Panc1 (cell line): ENCODE results near the gene ZNF724. TPM values are rescaled to one million over a fixed set of nuclear protein-coding genes. Genes with fewer than 3 reads are reported as not detected.
"Not testable (repeated sequence)": the region's sequence is repeated elsewhere in the genome, so short reads cannot be mapped to it uniquely, and the experiment has no call there.

Source experiments
- ATAC-seq: fragments of 200-7000 bp; cut with Tn5 transposase; 2 replicates; pipeline ENCODE4 v1.9.1; 2020; ENCODE audit warnings: mild to moderate bottlenecking, moderate library complexity
- BruUV-seq: library from RNA; stranded (reverse); fragments of 400-500 nt; replicated peaks from 2 replicates; lab custom pipeline; 2021; lab: Mats Ljungman, UMichigan
- CTCF ChIA-PET: fragments of 300-600 bp; sonication (Branson Sonifier 250); formaldehyde crosslinking; loops from one replicate; lab custom pipeline; 2022; ENCODE audit warnings: antibody characterized with exemption; lab: Charles Lee
- POLR2A ChIA-PET: fragments of 300-600 bp; sonication (Branson Sonifier 250); formaldehyde crosslinking; loops from one replicate; lab custom pipeline; 2022; ENCODE audit warnings: antibody characterized with exemption; lab: Charles Lee
- DNase-seq: peaks from one replicate; pipeline ENCODE4 v3.0.0-alpha.2; 2010; ENCODE audit warnings: low read depth, low spot score
- H3K27ac ChIP-seq: 2 replicates; pipeline ENCODE4 v1.5.1; 2011; ENCODE audit warnings: mild to moderate bottlenecking, low read length, inconsistent platforms
- H3K27me3 ChIP-seq: fragments of 200-500 bp; sonication (Bioruptor generic); 2 replicates; pipeline ENCODE4 v1.6.0; 2014; ENCODE audit warnings: low read length, inconsistent platforms; ENCODE audit not compliant: control insufficient read depth, insufficient read depth
- H3K36me3 ChIP-seq: fragments of 200-500 bp; sonication (Bioruptor generic); 2 replicates; pipeline ENCODE4 v1.5.1; 2014; ENCODE audit warnings: inconsistent platforms, mild to moderate bottlenecking, low read length, moderate library complexity; ENCODE audit not compliant: control insufficient read depth, insufficient read depth
- H3K4me1 ChIP-seq: 2 replicates; pipeline ENCODE4 v1.5.1; 2011; ENCODE audit warnings: inconsistent platforms, mild to moderate bottlenecking, low read length, moderate library complexity; ENCODE audit not compliant: control insufficient read depth, insufficient read depth
- H3K4me3 ChIP-seq, 2 experiments: 2 replicates each; pipeline ENCODE4 v1.5.1; 2011 to 2012; ENCODE audit warnings: low read depth in 2 of 2, low read length in 2 of 2, mild to moderate bottlenecking in 2 of 2, inconsistent platforms in 1 of 2, moderate library complexity in 1 of 2
- H3K9me3 ChIP-seq: fragments of 200-500 bp; sonication (Bioruptor generic); 2 replicates; pipeline ENCODE4 v1.5.1; 2014; ENCODE audit warnings: low read depth, mild to moderate bottlenecking, inconsistent platforms, low read length, moderate library complexity; ENCODE audit not compliant: control insufficient read depth, insufficient read depth
- POLR2AphosphoS5 ChIP-seq: IDR thresholded peaks from 2 replicates; pipeline ENCODE4 v1.6.1; 2012; ENCODE audit warnings: mild to moderate bottlenecking, low read depth, low read length, moderate library complexity
- TCF7L2 ChIP-seq: IDR thresholded peaks from 2 replicates; pipeline ENCODE4 v1.6.1; 2011; ENCODE audit warnings: mild to moderate bottlenecking, low read depth, low read length, inconsistent platforms
- in situ Hi-C: cut with HindIII; loops from 2 replicates; pipeline ENCODE4 v1.10.0; 2016; ENCODE audit warnings: low sequenced_read_pairs, low pct_unique_long_range_greater_than_20kb
- intact Hi-C: fragments of 100-400 bp; cut with micrococcal nuclease; formaldehyde crosslinking; loops from one replicate; pipeline ENCODE4 v1.10.0; 2022; ENCODE audit not compliant: unreplicated experiment
- total RNA-seq: library from RNA; stranded (reverse); gene quantifications from one replicate; pipeline ENCODE4 v1.2.1, GENCODE V29; 2021; ENCODE audit not compliant: unreplicated experiment
- TF ChIP-seq, protein P1 (sequence below), 2 experiments: IDR thresholded peaks; 2 replicates each; pipeline ENCODE4 v1.6.1; 2011 to 2012; ENCODE audit warnings: low read depth in 2 of 2, control low read depth in 1 of 2, low read length in 1 of 2, mild to moderate bottlenecking in 1 of 2, moderate library complexity in 1 of 2; ENCODE audit not compliant: insufficient read depth in 1 of 2
- TF ChIP-seq, protein P2 (sequence below): fragments of 450-650 bp; IDR thresholded peaks from 2 replicates; pipeline ENCODE4 v1.5.1; 2017; ENCODE audit warnings: mild to moderate bottlenecking

ZNF724 gene
- total RNA-seq, 1 experiment from 2014 or later: 11.0 TPM

DNA sequence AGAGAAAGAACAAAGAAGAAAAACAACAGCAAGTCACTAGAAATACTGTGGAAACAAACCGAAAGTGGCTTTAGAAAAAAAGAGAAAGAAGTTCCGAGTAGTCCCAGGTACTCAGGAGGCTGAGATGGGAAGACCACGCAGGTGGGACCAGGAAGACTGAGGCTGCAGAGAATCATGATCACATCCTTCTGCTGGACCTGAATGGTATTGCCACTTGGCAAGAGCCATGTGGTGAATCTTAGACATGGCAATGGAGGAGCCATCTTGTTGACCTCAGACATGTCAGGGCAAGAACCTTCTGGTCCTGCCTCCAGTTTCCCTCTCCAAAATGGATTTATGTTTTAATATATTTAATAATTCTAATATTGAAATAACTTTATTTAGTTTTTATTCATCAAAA lies 37.4 kb upstream of the ZNF724 start:
- H3K27ac ChIP-seq: no peak overlapping the region
- in situ Hi-C loops (no loop called here), intact Hi-C loops (no loop called here)
- TF ChIP-seq POLR2AphosphoS5 (no peak), TCF7L2 (no peak)
- ATAC-seq: no peak
- no peak overlapping the region for H3K4me3 ChIP-seq
- H3K36me3 ChIP-seq: no peaks in the 10 kb centered on the region
- no TSS peak for BruUV-seq
- H3K4me1 ChIP-seq: no peaks in the 10 kb centered on the region
- no peaks in the 10 kb centered on the region for H3K27me3 ChIP-seq
- POLR2A ChIA-PET: no interaction called here
- H3K9me3 ChIP-seq: no peaks in the 10 kb centered on the region
- no peak for DNase-seq
- CTCF ChIA-PET: no interaction called here

DNA sequence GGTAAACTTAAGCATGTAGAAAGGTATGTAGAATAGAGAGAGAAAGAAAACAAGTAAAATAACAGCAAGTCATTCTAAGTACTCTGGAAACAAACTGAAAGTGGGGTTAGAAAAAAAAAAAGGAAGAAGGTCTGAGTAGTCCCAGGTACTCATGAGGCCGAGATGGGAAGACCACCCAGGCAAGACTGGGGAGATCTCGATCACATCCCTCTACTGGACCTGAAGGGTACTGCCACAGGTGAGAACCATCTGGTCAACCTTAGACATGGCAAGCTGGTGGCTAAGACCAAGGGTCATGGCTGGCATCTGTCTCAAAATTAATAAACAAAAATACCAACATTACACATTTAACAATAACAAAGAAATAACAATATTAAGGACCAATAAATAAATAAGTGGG lies 36.3 kb upstream of the ZNF724 start:
- no peak for ATAC-seq
- no peak overlapping the region for H3K27ac ChIP-seq
- in situ Hi-C loops: no loop called here

DNA sequence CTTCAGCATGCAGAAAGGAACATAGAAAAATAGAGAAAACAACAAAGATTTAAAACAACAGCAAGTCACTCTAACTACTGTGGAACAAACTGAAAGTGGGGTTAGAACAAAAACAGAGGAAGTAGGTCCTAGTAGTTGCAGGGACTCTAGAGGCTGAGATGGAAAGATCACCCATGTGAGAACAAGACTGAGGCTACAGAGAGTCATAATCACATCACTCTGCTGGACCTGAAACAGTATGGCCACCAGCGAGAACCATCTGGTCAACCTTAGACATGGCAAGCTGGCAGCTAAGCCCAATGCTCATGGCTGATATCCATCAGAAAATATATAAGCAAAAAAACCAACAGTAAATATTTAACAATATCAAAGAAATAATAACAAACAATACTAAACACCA lies 35.8 kb upstream of the ZNF724 start:
- ChIA-PET CTCF (no interaction called here), POLR2A (no interaction called here)
- Histone ChIP-seq H3K27ac (no peak overlapping the region), H3K4me1 (no peaks in the 10 kb centered on the region), H3K36me3 (no peaks in the 10 kb centered on the region), H3K9me3 (no peaks in the 10 kb centered on the region), H3K4me3 (no peak overlapping the region), H3K27me3 (no peaks in the 10 kb centered on the region)
- in situ Hi-C loops: no loop called here
- TF ChIP-seq, protein P1, sequence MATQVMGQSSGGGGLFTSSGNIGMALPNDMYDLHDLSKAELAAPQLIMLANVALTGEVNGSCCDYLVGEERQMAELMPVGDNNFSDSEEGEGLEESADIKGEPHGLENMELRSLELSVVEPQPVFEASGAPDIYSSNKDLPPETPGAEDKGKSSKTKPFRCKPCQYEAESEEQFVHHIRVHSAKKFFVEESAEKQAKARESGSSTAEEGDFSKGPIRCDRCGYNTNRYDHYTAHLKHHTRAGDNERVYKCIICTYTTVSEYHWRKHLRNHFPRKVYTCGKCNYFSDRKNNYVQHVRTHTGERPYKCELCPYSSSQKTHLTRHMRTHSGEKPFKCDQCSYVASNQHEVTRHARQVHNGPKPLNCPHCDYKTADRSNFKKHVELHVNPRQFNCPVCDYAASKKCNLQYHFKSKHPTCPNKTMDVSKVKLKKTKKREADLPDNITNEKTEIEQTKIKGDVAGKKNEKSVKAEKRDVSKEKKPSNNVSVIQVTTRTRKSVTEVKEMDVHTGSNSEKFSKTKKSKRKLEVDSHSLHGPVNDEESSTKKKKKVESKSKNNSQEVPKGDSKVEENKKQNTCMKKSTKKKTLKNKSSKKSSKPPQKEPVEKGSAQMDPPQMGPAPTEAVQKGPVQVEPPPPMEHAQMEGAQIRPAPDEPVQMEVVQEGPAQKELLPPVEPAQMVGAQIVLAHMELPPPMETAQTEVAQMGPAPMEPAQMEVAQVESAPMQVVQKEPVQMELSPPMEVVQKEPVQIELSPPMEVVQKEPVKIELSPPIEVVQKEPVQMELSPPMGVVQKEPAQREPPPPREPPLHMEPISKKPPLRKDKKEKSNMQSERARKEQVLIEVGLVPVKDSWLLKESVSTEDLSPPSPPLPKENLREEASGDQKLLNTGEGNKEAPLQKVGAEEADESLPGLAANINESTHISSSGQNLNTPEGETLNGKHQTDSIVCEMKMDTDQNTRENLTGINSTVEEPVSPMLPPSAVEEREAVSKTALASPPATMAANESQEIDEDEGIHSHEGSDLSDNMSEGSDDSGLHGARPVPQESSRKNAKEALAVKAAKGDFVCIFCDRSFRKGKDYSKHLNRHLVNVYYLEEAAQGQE (IDR thresholded peaks at IDR 0.05; ENCODE audit: insufficient read depth in 1 of 2, low read depth in 2 of 2, low read length in 1 of 2): no peak
- TF ChIP-seq POLR2AphosphoS5 (no peak), TCF7L2 (no peak)
- no TSS peak for BruUV-seq
- ATAC-seq (no peak), DNase-seq (no peak)
- intact Hi-C loops: no loop called here

More for the DNA sequence above, 36.3 kb upstream of the ZNF724 start:
- DNase-seq: no peak
- BruUV-seq: no TSS peak
- ChIA-PET CTCF (no interaction called here), POLR2A (no interaction called here)
- Histone ChIP-seq H3K36me3 (no peaks in the 10 kb centered on the region), H3K27me3 (no peaks in the 10 kb centered on the region), H3K4me1 (no peaks in the 10 kb centered on the region), H3K4me3 (no peak overlapping the region), H3K9me3 (no peaks in the 10 kb centered on the region)
- TF ChIP-seq, protein P1 (IDR thresholded peaks at IDR 0.05; ENCODE audit: insufficient read depth in 1 of 2, low read depth in 2 of 2, low read length in 1 of 2): no peak
- TF ChIP-seq, protein P2, sequence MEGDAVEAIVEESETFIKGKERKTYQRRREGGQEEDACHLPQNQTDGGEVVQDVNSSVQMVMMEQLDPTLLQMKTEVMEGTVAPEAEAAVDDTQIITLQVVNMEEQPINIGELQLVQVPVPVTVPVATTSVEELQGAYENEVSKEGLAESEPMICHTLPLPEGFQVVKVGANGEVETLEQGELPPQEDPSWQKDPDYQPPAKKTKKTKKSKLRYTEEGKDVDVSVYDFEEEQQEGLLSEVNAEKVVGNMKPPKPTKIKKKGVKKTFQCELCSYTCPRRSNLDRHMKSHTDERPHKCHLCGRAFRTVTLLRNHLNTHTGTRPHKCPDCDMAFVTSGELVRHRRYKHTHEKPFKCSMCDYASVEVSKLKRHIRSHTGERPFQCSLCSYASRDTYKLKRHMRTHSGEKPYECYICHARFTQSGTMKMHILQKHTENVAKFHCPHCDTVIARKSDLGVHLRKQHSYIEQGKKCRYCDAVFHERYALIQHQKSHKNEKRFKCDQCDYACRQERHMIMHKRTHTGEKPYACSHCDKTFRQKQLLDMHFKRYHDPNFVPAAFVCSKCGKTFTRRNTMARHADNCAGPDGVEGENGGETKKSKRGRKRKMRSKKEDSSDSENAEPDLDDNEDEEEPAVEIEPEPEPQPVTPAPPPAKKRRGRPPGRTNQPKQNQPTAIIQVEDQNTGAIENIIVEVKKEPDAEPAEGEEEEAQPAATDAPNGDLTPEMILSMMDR: peak; percentile 32; the same call in 1 of the 2 replicates
- intact Hi-C loops: no loop called here

DNA sequence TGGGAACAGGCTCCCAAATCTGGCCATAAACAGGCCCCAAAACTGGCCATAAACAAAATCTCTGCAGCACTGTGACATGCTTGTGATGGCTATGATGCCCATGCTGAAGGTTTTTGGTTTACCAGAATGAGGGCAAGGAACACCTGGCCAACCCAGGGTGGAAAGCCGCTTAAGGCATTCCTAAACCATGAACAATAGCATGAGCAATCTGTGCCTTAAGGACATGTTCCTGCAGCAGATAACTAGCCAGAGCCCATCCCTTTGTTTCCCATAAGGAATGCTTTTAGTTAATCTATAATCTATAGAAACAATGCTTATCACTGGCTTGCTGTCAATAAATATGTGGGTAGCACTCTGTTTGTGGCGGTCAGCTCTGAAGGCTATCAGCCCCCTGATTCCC lies 35.1 kb upstream of the ZNF724 start:
- H3K4me1 ChIP-seq, DNase-seq, H3K9me3 ChIP-seq, POLR2A ChIA-PET, in situ Hi-C loops, intact Hi-C loops, ATAC-seq, H3K27me3 ChIP-seq, CTCF ChIA-PET, H3K4me3 ChIP-seq, BruUV-seq, H3K27ac ChIP-seq, H3K36me3 ChIP-seq: not testable (repeated sequence)
